ENCODE results near the gene HCK.

DNA sequence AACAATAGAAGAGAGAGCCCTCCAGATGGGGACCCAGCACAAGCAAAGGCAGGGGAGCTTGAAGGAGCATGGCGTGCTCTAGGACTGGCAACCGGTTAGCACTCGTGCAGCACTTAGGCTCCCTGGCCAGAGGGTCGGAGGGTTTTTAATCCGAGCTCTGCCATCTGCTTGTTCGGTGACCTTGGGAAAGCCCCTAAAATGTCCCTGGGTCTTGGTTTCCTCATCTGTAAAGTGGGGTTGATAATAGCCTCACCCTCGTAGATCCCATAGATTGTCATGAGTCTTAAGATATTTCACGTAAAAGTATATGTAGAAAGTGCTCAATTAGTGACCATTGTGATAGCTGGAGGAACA lies 16.6 kb upstream of the HCK start:
- TF ChIP-seq, protein P1, sequence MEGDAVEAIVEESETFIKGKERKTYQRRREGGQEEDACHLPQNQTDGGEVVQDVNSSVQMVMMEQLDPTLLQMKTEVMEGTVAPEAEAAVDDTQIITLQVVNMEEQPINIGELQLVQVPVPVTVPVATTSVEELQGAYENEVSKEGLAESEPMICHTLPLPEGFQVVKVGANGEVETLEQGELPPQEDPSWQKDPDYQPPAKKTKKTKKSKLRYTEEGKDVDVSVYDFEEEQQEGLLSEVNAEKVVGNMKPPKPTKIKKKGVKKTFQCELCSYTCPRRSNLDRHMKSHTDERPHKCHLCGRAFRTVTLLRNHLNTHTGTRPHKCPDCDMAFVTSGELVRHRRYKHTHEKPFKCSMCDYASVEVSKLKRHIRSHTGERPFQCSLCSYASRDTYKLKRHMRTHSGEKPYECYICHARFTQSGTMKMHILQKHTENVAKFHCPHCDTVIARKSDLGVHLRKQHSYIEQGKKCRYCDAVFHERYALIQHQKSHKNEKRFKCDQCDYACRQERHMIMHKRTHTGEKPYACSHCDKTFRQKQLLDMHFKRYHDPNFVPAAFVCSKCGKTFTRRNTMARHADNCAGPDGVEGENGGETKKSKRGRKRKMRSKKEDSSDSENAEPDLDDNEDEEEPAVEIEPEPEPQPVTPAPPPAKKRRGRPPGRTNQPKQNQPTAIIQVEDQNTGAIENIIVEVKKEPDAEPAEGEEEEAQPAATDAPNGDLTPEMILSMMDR (IDR thresholded peaks at IDR 0.05; ENCODE audit: insufficient read depth, low read length, poor library complexity, severe bottlenecking): no peak
- TF ChIP-seq EZH2phosphoT487 (conservative IDR thresholded peaks at IDR 0.05; ENCODE audit: low read length): no peak
